Hypothalamus (tissue), 51 donors: Measurements from ENCODE around the gene PTGER1.

Experiments
- DNase-seq, 51 donors: peaks; one replicate each; lab custom pipeline; 2025; lab: John Stamatoyannopoulos, UW

PTGER1 gene, protein sequence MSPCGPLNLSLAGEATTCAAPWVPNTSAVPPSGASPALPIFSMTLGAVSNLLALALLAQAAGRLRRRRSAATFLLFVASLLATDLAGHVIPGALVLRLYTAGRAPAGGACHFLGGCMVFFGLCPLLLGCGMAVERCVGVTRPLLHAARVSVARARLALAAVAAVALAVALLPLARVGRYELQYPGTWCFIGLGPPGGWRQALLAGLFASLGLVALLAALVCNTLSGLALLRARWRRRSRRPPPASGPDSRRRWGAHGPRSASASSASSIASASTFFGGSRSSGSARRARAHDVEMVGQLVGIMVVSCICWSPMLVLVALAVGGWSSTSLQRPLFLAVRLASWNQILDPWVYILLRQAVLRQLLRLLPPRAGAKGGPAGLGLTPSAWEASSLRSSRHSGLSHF

DNA sequence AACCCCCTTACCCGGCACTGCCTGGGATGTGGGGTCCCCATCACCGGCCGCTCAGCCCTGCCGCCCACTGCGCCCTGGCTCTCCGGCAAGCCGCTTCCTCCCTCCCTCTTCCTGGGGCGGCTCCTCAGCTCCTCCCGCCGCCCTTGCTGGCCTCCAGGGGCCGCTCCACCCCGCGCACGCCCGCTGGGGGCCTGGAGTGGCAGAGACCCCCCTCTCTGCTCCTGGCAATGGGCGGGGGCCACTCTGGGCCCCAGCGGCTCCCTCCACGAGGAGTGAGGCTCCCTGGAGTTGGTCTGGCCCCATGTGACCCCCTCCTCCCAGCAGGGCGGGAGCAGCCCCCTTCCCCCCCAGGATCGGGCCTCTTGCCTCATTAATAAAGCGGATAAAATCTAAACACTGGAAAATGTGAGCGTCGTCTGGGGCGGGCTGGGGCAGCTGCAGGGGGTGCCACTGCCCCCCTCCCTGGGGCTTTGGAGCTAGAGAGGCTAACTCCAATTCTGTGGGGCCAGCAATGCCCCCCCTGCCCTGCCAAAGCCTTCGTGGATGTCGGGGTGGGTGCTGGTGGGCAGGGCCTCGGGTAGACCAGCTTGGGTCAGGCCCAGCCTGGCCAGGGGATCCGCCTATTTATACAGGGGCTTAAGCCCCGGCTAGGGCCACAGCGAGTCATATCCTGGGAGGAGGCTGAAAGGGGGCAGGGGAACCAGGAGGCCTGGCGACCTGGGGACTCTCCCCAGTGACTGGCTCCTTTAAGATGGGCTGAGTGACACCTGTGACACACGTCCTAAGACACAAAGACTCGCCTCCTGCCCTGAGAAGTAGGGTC is at the start of gene PTGER1:
Gene PTGER1 (minus strand): TSS at position 104 of the 823 bp plus-strand sequence. CDS start 1,034 bp downstream, outside the sequence.
- peak in 1 of 51 donors; percentile 14 for DNase-seq

DNA sequence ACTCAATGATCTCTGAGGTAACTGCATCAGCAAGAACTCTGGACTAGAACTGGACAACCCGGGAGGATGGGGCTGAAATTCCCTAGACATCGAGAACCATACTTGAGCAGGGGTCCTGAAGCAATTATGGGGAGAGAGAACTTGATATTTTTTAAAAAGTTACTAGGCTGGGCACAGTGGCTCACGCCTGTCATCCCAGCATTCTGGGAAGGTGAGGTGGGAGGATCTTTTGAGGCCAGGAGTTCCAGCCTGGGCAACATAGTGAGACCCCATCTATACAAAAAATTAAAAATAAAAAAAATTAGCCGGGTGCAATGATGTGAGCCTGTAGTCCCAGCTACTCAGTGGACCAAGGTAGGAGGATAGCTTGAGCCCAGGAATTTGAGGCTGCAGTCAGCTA is 45.4 kb upstream of the PTGER1 start:
- DNase-seq: no peak

DNA sequence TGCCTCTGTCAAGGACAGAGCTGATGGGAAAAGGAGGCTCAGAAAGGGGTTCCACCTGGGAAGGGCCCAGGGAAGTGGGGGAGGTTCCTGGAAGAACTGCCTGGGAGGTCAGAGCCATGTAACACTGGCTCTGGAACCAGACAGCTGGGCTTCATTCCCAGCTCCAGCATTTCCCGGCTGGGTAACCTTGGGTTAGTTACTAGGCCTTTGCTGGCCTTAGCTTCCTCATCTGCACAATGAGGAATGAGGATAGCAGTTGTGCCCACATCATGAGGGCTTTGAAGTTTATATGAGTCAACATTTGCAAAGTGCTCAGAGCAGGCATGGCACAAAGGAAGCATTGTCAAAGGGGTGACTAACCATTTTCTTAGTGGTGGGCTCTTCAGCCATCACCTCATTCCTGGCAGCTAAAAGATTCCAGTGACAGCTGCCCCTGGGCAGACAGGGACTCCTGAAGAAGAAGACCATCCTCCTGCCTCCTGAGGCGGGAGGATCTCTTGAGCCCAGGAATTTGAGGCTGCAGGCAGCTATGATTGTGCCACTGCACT is 44.8 kb upstream of the PTGER1 start:
- peak in 13 of 51 donors; percentile 15 to 61 (median 33) for DNase-seq

DNA sequence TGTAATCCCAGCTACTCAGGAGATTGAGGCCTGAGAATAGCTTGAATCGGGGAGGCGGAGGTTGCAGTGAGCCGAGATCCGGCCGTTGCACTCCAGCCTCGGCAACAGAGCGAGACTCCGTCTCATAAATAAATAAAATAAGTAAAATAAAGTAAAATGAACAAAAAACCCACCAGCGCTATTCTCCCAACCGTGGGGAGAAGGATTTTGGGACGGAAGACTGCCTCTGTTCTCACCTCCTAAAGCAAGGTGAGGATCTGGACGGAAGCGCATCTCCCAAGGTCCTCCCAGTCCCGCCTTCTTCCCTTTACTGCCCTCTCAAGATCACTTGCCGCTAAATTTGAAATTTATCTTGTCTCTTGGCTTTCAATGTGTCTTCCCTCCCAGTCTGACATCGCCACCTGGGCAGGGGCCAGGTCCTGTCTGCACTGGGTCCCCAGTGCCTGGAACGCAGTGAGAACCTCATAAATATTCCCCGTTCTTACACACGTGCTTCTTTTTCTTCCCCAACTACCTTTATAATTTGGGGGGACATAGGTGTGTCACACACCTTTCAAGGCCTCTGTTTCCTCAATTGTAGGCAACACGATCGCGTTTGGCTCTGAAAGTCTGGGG is 44.2 kb upstream of the PTGER1 start:
- DNase-seq: no peak

DNA sequence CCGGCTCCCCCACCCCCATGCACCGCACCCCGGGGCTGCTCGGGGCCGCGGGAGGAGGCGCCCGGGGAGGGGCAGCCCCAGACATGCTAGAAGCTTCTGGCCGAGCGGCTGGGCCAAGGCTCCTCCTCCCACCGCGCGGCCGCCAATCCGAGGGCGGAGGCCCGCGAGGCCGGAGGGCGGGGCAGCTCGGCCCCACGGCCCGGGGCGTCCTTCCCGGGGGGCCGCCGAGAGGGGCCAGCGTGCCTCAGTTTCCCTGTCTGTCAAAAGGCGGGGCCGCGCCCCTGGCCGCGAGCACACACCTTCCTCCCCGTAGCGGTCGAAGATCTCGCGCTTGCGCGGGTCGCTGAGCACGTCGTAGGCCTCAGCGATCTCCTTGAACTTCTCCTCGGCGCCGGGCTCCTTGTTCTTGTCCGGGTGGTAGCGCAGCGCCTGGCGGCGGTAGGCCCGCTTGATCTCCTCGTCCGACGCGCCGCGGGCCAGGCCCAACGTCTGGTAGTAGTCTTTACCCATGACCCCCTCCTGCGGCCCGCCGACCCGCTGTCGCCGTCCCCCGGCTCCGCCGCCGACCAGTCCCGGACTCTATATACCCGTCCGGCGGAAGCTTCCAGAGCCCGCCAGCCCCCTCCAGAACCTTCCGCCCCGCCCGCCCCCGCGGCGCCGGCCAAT is 42.8 kb upstream of the PTGER1 start, which contains the start of gene DNAJB1:
Gene DNAJB1 (minus strand): TSS at position 558 of the 666 bp plus-strand sequence. CDS start 48 bp downstream, at position 510.
- peak in 49 of 51 donors; percentile 53 to 100 (median 83) for DNase-seq

DNA sequence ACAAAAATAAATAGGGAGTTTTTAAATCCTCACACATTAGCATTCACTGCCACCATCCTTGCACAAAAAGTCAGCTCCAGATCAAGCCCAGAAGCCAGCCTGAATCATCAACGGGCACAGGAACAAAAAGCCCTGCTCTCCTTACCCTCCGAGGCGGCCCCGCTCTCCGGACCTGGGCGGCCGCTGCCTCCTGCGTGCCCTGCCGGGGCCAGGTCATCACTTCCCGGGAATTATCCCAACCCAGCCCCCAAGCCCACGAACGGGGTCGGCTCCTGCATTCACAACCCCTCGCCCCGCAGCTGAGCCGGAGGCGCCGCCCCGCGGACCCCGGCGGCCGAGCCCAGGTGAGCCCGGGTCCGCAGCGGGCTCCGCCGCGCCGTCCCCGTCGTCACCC is 42.3 kb upstream of the PTGER1 start:
- peak in 7 of 51 donors; percentile 57 to 78 (median 63) for DNase-seq

DNA sequence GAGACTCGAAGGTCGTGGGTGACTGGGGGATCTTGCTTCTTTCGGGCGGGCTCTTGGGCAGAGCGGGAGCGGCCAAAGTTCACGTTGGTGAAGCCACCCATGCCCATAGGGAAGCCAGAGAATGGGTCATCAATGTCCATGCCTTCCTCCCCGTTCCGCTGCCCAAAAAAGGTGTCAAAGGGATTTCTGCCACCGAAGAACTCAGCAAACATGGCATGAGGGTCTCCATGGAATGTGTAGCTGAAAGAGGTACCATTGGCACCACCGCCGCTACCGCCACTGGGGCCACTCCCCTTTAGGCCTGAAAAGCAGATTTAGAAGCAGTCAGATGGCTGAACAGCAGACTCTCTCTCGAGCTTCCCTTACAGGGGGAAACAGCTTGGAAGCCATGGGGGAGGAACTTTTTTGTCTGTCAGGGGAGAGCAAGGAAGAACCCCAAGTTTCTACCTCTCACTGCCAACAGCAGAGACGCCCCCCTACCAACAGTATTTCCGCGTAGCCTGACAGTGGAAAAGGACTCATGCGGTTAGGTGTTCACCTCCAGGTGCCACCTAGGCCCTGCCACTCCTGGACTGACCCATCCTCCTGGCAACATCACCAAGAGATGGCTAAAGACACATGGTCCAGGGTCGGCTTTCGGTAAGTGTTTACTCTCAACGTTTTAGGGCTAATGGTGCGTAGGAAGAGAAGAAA is 41.7 kb upstream of the PTGER1 start:
- DNase-seq: peak in 13 of 51 donors; percentile 12 to 56 (median 38)

DNA sequence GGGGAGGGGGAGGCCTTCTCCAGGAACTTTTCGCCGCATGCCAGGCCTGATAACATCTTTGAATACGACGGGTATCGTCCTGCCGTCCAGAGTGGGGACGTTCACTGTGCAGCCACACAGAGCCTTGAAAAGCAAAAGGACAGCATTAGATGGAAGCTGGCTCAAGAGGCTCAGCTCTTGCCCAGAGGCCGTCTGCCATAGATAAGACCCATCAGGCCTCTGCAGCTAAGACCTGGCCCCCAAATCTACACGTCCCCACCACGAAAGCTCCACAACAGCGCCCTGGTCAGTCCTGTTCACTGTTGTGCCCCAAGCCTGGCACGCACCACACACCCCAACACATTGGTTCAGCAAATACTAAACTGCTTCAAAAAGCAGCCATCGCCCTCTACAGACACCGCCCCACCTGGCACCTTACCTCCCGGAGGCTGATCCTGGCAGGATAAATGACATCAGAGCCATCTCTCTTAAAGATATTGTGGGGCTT is 40.9 kb upstream of the PTGER1 start:
- DNase-seq: peak in 6 of 51 donors; percentile 16 to 63 (median 34)

DNA sequence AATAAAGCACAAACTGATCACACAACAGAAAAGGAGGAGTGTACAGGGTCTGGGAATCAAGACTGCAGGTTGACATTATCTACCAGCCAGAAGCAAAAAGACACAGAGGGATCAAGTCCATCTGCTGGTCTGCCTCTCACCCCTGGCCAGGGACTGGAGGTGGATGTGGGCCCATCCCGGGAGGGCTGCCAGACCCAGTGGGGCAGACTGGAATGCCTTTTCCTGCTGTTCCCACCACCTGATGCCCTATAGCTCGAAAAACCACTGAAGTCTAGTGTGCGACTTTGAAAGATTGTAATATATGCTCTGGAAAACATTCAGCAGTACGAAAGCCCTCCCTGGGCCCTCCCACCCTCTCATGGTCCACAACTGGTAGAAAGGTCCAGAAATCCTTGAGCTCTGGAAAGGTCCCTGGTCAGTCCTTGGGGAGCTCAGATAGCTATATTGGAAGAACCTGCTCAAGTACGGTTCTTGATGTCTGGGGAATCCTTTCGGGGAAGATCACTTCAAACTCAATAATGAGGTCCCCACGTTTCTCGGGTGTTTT is 40.4 kb upstream of the PTGER1 start:
- peak in 12 of 51 donors; percentile 10 to 53 (median 24) for DNase-seq

DNA sequence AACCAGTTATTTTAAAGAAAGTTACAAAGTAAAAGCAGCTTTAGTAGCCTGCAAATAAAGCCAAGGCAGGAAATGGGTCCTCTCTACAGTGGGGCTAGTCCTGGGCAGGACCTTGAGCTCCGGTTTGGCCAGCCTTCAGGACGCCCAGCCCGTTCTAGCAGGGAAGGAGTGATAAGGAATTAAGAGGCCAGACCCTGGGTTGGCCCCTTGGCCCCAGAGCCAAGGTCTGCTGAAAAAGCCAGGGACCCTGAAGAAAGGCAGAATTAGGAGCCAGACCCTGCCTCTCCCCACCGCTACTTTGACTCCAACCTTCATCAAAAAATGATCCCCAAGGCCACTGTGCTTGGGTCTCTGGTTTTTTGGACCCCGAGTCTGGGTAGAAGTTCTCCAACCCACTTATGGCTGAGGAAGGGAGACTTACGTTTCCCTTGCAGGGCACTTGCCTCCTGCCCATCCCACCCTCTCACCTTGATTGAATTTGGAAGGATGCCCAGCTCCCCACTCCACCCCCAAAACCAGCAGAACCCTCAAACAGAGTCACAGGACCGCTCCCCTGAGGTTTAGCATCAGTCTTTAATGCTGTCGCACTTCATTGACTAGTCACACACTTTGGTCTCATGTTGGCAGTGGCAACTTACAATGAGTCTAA is 39.2 kb upstream of the PTGER1 start:
- DNase-seq: peak in 9 of 51 donors; percentile 22 to 83 (median 47)

DNA sequence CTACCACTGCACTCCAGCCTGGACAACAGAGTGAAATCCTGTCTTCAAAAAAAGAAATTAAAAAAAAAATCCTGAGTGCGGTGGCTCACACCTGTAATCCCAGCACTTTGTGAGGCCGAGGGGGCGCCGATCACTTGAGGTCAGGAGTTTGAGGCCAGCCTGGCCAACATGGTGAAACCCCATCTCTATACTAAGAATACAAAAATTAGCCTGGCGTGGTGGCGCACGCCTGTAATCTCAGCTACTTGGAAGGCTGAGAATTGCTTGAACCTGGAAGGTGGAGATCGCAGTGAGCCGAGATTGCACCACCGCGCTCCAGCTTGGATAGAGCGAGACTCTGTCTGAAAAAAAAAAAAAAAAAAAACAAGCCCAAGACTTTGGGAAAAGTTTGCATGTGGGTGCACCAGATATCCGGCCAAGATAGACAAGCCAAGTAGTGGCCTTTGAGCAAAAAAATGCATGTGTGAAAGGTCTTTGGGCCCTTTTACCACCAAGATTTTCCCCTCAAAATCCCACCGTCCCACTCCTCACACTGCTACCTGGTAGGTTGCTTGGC is 37.3 kb upstream of the PTGER1 start:
- DNase-seq: peak in 1 of 51 donors; percentile 52

DNA sequence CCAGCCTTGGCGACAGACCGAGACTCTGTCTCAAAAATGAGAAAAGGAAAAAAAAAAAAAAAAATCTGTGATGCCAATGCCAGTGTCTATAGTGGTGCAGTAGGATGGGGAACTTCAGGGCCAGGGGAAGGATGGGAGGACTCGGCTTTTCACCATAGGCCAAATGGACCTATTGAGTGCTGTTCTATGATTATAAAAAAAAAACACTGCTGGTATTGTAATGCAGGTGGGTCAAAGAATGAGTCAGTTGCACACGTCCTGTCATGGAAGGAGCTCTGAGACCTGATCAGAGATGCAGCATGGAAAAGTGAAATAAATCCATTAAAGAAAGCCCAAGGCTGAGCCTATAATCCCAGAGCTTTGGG is 36.1 kb upstream of the PTGER1 start:
- no peak for DNase-seq

DNA sequence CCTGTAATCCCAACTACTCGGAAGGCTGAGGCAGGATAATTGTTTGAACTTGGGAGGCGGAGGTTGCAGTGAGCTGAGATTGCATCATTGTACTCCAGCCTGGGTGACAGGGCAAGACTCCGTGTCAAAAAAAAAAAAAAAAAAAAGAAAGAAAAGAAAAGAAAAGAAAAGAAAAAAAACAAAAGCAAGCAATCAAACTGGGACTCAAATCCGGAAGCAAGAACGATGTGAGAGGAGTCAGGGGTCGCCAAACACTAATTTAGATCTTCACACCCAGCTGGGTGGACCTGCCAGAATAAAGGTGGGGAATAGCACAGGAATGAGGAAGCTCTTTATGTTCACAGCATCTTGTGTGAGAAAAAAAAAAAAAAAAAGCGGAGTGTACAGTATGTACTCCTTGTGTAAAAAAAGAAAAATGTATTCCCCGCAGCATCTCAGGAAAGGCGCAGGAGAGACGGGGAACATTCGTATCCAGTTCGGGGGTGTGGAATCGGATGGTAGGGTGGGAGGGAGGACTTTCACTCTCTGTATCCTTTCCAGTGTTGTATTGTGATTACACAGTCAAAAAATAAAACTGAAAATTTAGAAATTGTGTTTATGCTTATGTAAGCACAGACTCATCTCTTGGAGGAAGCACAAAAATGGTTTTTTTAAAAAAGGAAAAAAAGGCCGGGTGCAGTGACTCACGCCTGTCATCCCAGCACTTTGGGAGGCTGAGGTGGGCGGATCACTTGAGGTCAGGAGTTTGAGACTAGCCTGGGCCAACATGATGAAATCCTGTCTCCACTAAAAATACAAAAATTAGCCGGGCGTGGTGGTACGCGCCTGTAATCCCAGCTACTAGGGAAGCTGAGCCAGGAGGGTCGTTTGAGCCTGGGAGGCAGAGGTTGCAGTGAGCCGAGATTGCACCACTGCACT is 35.4 kb upstream of the PTGER1 start:
- peak in 2 of 51 donors; percentile 39 to 45 for DNase-seq

DNA sequence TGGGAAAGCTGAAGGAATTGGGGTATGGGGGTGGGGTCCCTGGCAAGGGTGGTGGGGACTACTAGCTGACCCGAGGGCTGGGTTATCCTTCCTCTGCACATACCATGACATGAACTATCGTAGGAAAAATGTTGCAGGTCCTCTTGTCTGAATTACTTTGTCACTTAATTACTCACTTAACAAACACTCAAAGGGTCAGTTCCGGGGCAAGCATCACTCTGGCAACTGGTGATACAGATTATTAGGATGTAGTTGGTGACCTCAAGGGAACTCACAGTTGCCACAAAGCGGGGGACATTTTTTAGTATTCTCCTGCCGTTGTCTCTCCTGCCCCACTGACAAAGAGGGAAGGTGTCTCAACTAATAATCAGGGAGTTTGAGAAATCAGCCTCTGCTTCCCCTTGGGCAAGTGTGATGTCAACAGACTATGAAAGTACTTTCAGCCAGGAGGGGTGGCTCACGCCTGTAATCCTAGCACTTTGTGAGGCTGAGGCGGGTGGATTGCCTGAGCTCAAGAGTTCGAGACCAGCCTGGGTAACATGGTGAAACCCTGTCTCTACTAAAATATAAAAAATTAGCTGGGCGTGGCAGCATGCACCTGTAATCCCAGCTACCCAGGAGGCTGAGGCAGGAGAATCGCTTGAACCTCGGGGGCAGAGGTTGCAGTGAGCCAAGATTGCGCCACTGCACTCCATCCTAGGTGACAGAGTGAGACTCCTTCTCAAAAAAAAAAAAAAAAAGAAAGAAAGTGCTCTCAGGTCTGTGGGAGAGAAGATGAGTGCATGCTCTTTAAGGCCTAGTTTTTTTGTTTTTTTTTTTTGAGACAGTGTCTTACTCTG is 32.8 kb upstream of the PTGER1 start:
- DNase-seq: no peak

DNA sequence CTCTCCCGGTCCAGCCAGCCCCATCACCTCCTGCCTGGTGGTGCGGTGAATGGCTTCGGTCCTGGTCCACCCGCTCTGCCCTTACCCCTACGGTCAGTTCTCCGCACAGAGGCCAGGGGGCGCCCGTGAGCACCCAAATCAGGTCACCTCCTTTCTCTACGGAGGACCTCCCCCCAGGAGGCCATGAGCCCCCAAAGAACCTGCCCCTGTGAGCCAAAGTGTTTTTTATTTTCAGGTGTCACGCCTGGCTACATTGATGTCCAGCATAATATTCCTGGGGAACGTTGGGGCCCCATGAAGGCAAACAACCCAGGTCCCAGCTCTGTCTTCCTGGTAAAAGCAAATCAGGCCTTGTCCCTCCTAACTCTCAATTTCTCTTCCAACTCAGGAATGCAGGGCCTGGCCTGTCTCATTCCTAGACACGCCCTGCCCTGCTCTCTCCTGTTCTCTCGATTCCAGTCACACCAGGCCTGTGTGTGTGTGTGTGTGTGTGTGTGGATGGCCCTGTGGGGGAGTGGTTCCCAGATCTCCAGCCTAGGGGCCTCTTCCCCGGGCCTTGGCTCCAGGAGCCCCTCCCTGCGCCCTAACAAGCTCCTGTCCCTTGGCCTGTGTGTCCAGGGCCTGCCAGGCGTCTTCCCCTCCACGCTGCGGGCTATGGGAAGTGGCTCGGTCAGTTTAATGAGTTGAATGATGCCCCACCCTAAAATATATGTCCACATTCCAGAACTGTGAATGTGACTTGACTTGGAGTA is 30.5 kb upstream of the PTGER1 start:
- DNase-seq: peak in 13 of 51 donors; percentile 2 to 42 (median 21)
